ENCODE results near the gene KISS1R. TPM values are rescaled to one million over a fixed set of nuclear protein-coding genes. Genes with fewer than 3 reads are reported as not detected.

Gene KISS1R
- polyA plus RNA-seq, 2 of the 4 experiments (the other 2 are of a cell fraction), result 0.14 to 0.79 TPM

DNA sequence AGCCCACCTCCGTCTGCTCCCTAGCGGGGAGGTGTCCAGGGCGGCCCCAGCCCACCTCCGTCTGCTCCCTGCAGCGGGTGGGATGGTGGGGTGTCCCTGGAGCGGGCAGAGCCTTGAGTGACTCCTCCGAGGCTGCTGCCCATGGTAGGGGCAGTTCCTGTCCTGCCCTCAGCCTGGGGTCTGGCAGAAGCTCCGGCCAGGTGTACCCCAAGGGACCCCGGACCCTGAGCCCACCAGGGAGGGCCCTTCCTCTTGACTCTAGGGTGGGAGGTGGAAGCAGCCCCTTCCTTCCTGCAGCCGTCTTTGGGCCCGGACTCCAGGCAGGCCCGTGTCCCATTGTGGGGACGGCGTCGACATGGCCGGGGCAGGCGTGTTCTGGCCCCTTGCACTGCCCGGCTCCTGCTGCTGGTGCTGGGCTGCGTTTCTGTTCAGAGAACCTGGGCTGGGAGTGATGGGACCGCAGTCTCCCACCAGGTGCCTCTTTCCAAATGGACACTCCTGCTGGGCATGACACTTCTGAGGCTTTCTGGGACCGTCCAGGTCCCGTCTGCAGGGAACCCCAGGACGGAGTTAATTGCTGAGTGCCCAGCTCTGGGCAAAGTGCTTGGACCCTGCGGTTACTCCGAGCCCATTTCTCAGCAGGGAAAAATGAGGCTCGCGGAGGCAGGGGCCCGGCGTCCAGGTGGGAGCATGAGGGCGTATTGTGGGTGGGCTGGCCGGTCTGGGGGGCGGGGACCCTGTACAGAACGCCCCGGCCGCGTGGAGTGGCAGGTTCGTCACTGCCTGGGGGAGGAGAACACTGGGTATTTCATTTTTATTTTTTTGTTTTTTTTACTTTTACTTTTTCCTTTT lies 28.5 kb downstream of the KISS1R start:
- ChIA-PET CTCF (interaction anchor here (1.5 kb wide), 1 partner anchor 9 kb away, joined by 3 read pairs; no protein-coding TSS in a partner anchor), POLR2A (no interaction called here)
- TF ChIP-seq RCOR1 (IDR thresholded peaks at IDR 0.05; ENCODE audit: low read depth, low read length) (no peak), ZFP36 (IDR thresholded peaks at IDR 0.05; ENCODE audit: borderline replicate concordance, partially characterized antibody) (no peak), TFCP2L1 (CRISPR knock-in tag; IDR thresholded peaks at IDR 0.05) (no peak), EHMT2 (IDR thresholded peaks at IDR 0.05; ENCODE audit: low read depth) (no peak), HOXB13 (CRISPR knock-in tag; IDR thresholded peaks at IDR 0.05; ENCODE audit: low read depth) (no peak), FOSL2 (IDR thresholded peaks at IDR 0.05) (no peak), FOSL2 (CRISPR knock-in tag; IDR thresholded peaks at IDR 0.05) (no peak), RNF2 (IDR thresholded peaks at IDR 0.05; ENCODE audit: borderline replicate concordance, low read depth) (no peak), TP53 (CRISPR knock-in tag; IDR thresholded peaks at IDR 0.05) (no peak), REST (IDR thresholded peaks at IDR 0.05) (no peak), ESRRA (IDR thresholded peaks at IDR 0.05; ENCODE audit: borderline replicate concordance, low read length) (no peak), BCL3 (IDR thresholded peaks at IDR 0.05) (no peak)
- TF ChIP-seq, protein P1, sequence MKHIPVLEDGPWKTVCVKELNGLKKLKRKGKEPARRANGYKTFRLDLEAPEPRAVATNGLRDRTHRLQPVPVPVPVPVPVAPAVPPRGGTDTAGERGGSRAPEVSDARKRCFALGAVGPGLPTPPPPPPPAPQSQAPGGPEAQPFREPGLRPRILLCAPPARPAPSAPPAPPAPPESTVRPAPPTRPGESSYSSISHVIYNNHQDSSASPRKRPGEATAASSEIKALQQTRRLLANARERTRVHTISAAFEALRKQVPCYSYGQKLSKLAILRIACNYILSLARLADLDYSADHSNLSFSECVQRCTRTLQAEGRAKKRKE (CRISPR knock-in tag; IDR thresholded peaks at IDR 0.05; ENCODE audit: low read depth), result no peak
- 91% methylated on average over 28 of the region's 37 CpGs for WGBS (ENCODE audit: missing lambda C conversion rate)
- Histone ChIP-seq H3K27ac (peak overlapping the region in 1 of 2 experiments; percentile 33; a peak in 1 of 6 replicates), H3K4me2 (no peak overlapping the region), H3K4me1 (peaks cover 19% of the 10 kb centered on the region), H3K4me3 (no peak overlapping the region), H3K9me3 (no peaks in the 10 kb centered on the region)
- FAIRE-seq, result no peak
- no peak for ATAC-seq
- DNase-seq (ENCODE audit: low read depth in 1 of 2, low spot score in 1 of 2), result no peak

DNA sequence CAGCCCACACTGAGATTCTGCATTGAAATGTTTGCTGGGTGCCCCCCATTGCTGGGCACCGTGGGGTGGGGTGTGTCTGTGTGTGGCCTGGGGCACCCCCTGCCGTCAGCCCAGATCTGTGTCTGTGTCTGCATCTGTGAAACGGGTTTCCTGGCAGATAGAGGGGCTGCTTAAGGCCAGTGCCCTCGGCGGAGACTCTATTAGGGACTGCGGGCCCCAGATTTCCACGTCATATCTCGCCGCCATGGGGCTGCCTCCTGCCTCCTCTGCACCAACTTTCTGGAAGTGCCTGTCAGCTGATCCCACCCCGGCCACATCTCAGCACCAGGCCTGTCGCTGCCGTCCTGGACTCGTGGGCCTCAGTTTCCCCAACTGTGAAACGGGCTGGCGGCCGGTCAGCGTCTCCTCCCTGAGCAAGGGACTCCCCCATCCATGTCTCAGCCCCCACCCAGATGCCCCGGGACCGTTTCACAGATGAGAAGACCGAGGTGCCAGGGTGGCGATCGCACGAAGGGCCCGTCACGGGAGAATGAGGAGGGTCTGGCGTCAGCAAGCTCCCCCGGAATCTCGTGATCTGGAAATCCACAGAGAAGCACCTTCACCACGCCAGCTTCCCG lies 30.1 kb downstream of the KISS1R start:
- no peaks in the 10 kb centered on the region for H3K9me3 ChIP-seq
- FAIRE-seq (no peak), DNase-seq (ENCODE audit: low read depth in 1 of 2, low spot score in 1 of 2) (no peak), ATAC-seq (no peak)
- H3K27ac ChIP-seq, result no peak overlapping the region
- H3K4me3 ChIP-seq, result no peak overlapping the region
- H3K4me1 ChIP-seq, result peaks cover 12% of the 10 kb centered on the region; the same call in 2 of the 3 replicates
- WGBS (ENCODE audit: missing lambda C conversion rate), result 92% methylated on average over 27 of the region's 30 CpGs
- ChIA-PET POLR2A (no interaction called here), CTCF (interaction anchor here (1.4 kb wide), 1 partner anchor 15 kb away, joined by 4 read pairs; no protein-coding TSS in a partner anchor)
- H3K4me2 ChIP-seq, result no peak overlapping the region
- no peak for TF ChIP-seq SMC3 (IDR thresholded peaks at IDR 0.05)
- TF ChIP-seq, protein P2, sequence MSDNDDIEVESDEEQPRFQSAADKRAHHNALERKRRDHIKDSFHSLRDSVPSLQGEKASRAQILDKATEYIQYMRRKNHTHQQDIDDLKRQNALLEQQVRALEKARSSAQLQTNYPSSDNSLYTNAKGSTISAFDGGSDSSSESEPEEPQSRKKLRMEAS (IDR thresholded peaks at IDR 0.05), result no peak
- TF ChIP-seq CBX8 (IDR thresholded peaks at IDR 0.05), result no peak
- no peak for TF ChIP-seq BCL3 (IDR thresholded peaks at IDR 0.05)
- no peak for TF ChIP-seq EP300 (IDR thresholded peaks at IDR 0.05)
